GM12874 (cell line): ENCODE data around the gene UBE3D.

Experiments
- TF ChIP-seq, protein P1 (sequence below): IDR thresholded peaks from 2 replicates; pipeline ENCODE4 v1.5.1; 2011; ENCODE audit warnings: low read depth, mild to moderate bottlenecking, control low read depth, low read length, moderate library complexity; ENCODE audit not compliant: insufficient read depth

Gene UBE3D

DNA sequence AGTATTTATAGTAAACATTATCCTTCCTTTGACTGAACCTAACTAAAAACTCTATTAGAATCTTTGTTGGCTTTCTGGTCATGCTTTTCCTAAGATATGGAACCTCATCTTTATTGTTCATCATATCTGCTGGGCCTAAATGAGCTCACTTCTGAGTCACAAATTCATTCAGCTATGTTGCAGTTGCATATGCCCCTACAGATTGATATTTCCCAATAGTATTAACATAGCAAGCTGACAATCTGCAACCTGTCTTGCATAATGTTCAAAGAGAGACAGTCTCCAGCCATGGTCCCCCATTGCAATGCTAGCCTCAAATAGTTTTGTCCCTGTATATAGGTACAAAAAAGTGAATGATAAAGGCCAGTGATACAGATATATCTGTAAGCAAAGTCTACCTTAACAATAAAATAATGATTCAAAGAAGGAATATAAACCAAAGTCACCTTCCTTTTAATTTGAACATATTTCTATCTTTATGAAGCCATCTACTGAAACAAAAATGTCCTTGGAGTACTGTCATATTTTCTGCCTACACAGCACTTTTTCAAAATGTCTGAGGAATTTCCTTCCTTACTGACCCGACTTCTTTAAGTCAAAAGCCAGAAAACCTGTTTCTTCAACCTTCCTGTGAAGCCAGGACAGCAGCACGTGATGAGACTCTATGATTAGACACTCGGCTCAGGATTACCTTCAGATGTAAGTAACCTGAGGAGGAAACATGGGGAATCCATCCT is 140.7 kb downstream of the UBE3D start:
- TF ChIP-seq, protein P1, sequence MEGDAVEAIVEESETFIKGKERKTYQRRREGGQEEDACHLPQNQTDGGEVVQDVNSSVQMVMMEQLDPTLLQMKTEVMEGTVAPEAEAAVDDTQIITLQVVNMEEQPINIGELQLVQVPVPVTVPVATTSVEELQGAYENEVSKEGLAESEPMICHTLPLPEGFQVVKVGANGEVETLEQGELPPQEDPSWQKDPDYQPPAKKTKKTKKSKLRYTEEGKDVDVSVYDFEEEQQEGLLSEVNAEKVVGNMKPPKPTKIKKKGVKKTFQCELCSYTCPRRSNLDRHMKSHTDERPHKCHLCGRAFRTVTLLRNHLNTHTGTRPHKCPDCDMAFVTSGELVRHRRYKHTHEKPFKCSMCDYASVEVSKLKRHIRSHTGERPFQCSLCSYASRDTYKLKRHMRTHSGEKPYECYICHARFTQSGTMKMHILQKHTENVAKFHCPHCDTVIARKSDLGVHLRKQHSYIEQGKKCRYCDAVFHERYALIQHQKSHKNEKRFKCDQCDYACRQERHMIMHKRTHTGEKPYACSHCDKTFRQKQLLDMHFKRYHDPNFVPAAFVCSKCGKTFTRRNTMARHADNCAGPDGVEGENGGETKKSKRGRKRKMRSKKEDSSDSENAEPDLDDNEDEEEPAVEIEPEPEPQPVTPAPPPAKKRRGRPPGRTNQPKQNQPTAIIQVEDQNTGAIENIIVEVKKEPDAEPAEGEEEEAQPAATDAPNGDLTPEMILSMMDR = no peak

DNA sequence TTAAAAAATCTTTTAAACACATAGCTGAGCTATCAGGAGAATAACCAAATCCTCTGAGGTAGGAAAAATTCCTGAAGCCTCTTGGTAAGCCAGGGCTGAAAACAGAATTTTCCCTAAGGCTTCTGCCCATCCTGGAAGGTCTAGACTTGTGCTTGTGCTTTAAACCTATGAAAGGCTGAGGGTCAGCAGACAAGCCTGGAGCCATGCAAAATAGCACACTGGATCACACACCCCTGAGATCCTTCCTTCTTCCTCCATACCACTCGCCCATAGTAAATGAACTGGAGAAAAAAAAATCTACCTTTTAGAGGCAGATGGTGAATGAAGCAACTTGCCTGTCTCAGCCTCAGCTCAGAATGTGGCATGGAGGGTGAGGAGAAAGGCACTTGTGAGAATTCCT is 144.4 kb downstream of the UBE3D start:
- TF ChIP-seq, protein P1 = no peak

DNA sequence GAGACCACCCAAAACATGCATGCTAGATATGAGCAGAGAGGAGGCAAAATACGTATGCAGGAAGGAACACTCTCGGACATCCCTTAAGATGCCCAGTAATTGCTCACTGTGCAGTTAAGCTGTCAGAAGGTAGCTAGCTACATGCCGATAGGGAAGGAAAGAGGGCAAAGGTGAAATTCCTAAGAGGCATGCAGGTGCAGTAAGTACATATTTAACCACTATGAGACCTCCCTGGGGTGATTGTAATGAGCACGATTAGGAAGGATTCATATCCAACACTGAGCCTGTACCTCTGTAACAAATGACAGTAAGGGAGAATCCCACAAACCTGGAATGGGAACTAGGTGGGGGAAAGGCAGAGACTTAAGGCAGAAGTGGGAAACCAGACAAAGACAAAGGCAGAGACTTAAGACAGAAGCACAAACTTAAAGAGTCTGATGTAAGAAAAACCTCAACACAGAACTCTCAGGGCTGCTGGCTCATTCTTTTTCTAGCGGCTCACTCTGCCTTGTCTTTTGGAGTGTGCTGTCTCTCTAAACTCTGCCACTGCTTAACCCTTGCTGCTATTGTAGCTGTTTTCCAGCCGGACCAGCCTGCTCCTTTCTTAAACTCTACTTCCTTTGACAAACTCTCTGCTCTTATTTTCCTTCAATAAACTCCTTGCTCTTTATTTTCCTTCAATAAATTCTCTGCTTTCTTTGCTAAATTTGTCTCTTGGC is 148.1 kb downstream of the UBE3D start:
- TF ChIP-seq, protein P1 = no peak

DNA sequence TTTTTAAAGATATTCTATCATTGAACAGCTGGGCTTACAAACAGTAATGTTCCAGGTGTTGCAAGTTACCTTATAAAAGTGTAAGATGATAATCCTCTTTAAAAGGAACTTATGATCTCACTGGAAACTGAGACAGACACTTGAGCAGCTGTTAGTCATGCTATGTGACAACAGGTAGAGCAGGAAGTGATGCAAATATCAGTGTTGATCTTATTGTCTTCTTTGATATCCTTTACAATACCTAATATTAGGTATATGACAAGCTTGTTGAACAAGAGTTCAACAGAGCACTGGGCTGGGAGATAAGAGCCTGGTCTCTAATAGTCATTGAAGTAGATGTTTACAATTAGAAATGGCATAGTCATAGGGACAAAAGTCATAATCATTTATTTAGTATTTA is 150.0 kb downstream of the UBE3D start:
- TF ChIP-seq, protein P1 = no peak

DNA sequence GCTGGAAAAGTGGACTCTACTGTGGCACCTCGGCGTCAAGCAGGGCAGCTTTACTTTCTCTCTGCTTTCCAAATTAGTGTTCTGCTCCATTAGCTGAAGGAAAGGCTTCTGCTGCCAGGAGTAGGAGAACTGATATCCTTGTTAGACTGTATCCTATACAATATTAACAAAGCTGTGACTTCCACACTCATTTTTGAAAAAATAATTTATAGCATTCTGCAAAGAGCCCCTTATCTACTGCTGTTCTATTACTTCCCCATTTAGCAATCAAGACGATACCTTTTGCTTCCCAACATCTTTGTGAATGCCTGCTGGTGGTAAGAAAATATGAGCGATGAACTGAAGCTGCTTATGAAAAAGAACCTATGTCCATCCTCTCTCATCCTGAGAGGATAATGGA is 151.1 kb downstream of the UBE3D start:
- TF ChIP-seq, protein P1 = no peak

DNA sequence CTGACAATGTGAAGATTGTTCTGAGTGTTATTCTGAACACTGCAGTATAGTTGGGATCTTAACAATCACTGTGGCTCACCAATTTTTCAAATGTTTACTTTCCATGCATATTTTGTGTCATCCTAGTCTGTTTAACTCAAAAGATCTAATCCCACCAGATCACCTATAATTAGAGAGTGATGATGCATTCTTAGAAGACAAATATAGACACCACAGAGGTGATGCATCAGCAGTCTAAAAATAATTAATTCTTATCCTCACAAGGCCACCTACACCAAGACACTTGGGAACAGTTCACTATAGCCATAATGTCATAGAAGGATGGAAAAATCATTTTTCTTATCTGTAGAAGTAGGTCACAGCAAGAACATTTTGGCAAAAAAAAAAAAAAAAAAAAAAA is 154.8 kb downstream of the UBE3D start:
- TF ChIP-seq, protein P1 = no peak

DNA sequence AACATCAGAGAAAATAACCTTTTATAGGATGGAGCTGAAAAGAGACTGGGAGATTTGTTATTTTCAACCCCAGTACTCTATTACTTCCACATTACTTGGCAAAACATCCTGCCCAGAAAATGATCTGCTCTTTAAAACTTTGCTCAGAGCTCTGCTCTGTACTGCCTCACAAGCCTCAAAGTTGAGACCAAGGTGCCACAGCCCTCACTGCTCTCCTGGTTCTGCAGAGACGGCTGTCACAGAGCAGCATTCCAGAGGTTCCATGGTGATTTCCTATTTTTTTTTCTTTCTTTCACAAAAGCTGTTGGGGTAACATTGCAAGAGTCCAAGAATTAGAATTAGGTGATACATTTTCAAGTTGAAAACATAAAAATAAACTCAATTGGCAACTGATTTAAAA is 155.2 kb downstream of the UBE3D start:
- TF ChIP-seq, protein P1 = no peak
